Body of pancreas (tissue), 4 donors: ENCODE data around the gene MEG3.

Source experiments
- POLR2A ChIP-seq, 3 donors: fragments of 450-650 bp; IDR thresholded peaks; one replicate each; pipeline ENCODE4 v1.6.1; 2016; ENCODE audit warnings: antibody characterized with exemption in 3 of 3, mild to moderate bottlenecking in 2 of 3
- TF ChIP-seq, protein P1 (sequence below), 7 experiments: fragments of 450-650 bp in 4 of 7; fragments of 200-600 bp in 3 of 7; sonication (generic) in 3 of 7; IDR thresholded peaks; one replicate each; pipeline ENCODE4 v1.5.1; 2016 to 2019; ENCODE audit warnings: antibody characterized with exemption in 7 of 7

DNA sequence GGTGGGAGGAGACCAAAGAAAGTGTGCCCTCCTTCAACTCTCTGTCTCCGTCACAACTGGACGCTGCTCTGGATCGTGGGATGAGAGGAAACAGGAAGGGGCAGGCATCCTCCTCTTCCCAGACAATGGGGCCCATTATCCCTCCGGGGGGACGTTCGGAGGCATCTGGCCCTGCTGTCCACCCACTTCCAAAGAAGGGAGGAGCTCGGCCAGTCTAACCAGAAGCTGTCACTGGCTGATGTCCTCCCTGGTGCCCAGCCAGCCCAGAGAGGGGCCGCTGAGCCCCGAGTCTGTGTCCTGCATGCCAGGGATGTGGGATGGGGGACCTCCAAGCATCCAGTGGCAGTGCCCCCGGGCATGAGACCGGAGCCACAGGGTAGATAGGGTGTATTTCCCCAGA lies 39.8 kb upstream of the MEG3 start:
- TF ChIP-seq, protein P1, sequence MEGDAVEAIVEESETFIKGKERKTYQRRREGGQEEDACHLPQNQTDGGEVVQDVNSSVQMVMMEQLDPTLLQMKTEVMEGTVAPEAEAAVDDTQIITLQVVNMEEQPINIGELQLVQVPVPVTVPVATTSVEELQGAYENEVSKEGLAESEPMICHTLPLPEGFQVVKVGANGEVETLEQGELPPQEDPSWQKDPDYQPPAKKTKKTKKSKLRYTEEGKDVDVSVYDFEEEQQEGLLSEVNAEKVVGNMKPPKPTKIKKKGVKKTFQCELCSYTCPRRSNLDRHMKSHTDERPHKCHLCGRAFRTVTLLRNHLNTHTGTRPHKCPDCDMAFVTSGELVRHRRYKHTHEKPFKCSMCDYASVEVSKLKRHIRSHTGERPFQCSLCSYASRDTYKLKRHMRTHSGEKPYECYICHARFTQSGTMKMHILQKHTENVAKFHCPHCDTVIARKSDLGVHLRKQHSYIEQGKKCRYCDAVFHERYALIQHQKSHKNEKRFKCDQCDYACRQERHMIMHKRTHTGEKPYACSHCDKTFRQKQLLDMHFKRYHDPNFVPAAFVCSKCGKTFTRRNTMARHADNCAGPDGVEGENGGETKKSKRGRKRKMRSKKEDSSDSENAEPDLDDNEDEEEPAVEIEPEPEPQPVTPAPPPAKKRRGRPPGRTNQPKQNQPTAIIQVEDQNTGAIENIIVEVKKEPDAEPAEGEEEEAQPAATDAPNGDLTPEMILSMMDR (IDR thresholded peaks at IDR 0.05), result no peak
- no peak for TF ChIP-seq POLR2A (IDR thresholded peaks at IDR 0.05)
